NCI-H2107 (cell line): ENCODE results near the gene MATR3.
"Not testable (repeated sequence)": the region's sequence is repeated elsewhere in the genome, so short reads cannot be mapped to it uniquely, and the experiment has no call there.

Experiments
- DNase-seq: peaks from one replicate; lab custom pipeline; 2025; lab: John Stamatoyannopoulos, UW

The MATR3 gene

GRCh38 chr5:139354186-139354585, 60.6 kb downstream of the MATR3 start:
- DNase-seq, result no peak

GRCh38 chr5:139355900-139356299, 62.4 kb downstream of the MATR3 start:
- not testable (repeated sequence) for DNase-seq

GRCh38 chr5:139358064-139358463, 64.5 kb downstream of the MATR3 start:
- no peak for DNase-seq

GRCh38 chr5:139360384-139360783, 66.8 kb downstream of the MATR3 start:
- no peak for DNase-seq

- DNase-seq, result no peak
Measured at GRCh38 chr5:139361835-139362429, 68.4 kb downstream of the MATR3 start.

- DNase-seq, result no peak
Measured at GRCh38 chr5:139363937-139364336, 70.4 kb downstream of the MATR3 start.

GRCh38 chr5:139364466-139364865, 70.9 kb downstream of the MATR3 start:
- DNase-seq, result no peak

- no peak for DNase-seq
Measured at GRCh38 chr5:139368613-139369012, 75.1 kb downstream of the MATR3 start.

GRCh38 chr5:139369181-139369580, 75.6 kb downstream of the MATR3 start:
- no peak for DNase-seq

- no peak for DNase-seq
Measured at GRCh38 chr5:139371482-139372435, 78.2 kb downstream of the MATR3 start.

- DNase-seq, result no peak
Measured at GRCh38 chr5:139374909-139375308, 81.4 kb downstream of the MATR3 start.

GRCh38 chr5:139376364-139376763, 82.8 kb downstream of the MATR3 start:
- DNase-seq, result no peak

GRCh38 chr5:139377226-139377625, 83.7 kb downstream of the MATR3 start:
- no peak for DNase-seq

GRCh38 chr5:139378101-139378825, 84.7 kb downstream of the MATR3 start:
- DNase-seq, result no peak

- no peak for DNase-seq
Measured at GRCh38 chr5:139378941-139379361, 85.4 kb downstream of the MATR3 start.

- no peak for DNase-seq
Measured at GRCh38 chr5:139379626-139380449, 86.3 kb downstream of the MATR3 start.
